Fibroblast of lung (primary cell): ENCODE results near the gene LVRN. TPM values are rescaled to one million over a fixed set of nuclear protein-coding genes. Genes with fewer than 3 reads are reported as not detected.

ENCODE experiments used
- DNase-seq, 2 donors: peaks; one replicate each; pipeline versions ENCODE4 v3.0.0 to v3.0.0-alpha.2; 2010; ENCODE audit warnings: low read depth in 2 of 2
- H2AFZ ChIP-seq: 2 replicates; pipeline ENCODE4 v1.5.1; 2012; ENCODE audit warnings: low read length, control low read depth, inconsistent platforms
- H3K27ac ChIP-seq: 2 replicates; pipeline ENCODE4 v1.5.1; 2011; ENCODE audit warnings: low read length, control low read depth; ENCODE audit not compliant: insufficient read depth
- H3K27me3 ChIP-seq: 2 replicates; pipeline ENCODE4 v1.5.1; 2011; ENCODE audit warnings: mild to moderate bottlenecking, low read length; ENCODE audit not compliant: control insufficient read depth, insufficient read depth
- H3K36me3 ChIP-seq: 2 replicates; pipeline ENCODE4 v1.5.1; 2011; ENCODE audit warnings: low read length; ENCODE audit not compliant: control insufficient read depth, insufficient read depth
- H3K4me1 ChIP-seq: 2 replicates; pipeline ENCODE4 v1.5.1; 2011; ENCODE audit warnings: low read length; ENCODE audit not compliant: control insufficient read depth, insufficient read depth; ENCODE audit errors: extremely low read depth
- H3K4me2 ChIP-seq: 2 replicates; pipeline ENCODE4 v1.5.1; 2011; ENCODE audit warnings: low read length, control low read depth; ENCODE audit not compliant: insufficient read depth; ENCODE audit errors: extremely low read depth
- H3K4me3 ChIP-seq, 4 experiments: fragments of 200-600 bp in 1 of 4; sonication (generic) in 1 of 4; replicated peaks in 1 of 4; 2 replicates each; pipeline ENCODE4 v1.5.1; 2011 to 2016; ENCODE audit warnings: low read length in 4 of 4, low read depth in 3 of 4, mild to moderate bottlenecking in 3 of 4, control low read depth in 2 of 4, inconsistent platforms in 1 of 4, mixed read lengths in 1 of 4; ENCODE audit not compliant: insufficient read depth in 1 of 4; ENCODE audit errors: control extremely low read depth in 1 of 4
- H3K79me2 ChIP-seq: 2 replicates; pipeline ENCODE4 v1.5.1; 2012; ENCODE audit warnings: mild to moderate bottlenecking, low read length, inconsistent platforms; ENCODE audit not compliant: control insufficient read depth, insufficient read depth
- H3K9ac ChIP-seq: 2 replicates; pipeline ENCODE4 v1.5.1; 2011; ENCODE audit warnings: mild to moderate bottlenecking, low read length, control low read depth; ENCODE audit not compliant: insufficient read depth
- H3K9me3 ChIP-seq: 2 replicates; pipeline ENCODE4 v1.5.1; 2012; ENCODE audit warnings: low read depth, low read length; ENCODE audit not compliant: control insufficient read depth, insufficient read depth
- H4K20me1 ChIP-seq: 2 replicates; pipeline ENCODE4 v1.5.1; 2011; ENCODE audit warnings: low read length; ENCODE audit not compliant: control insufficient read depth, insufficient read depth; ENCODE audit errors: extremely low read depth
- CTCF ChIP-seq, 2 donors: IDR thresholded peaks in 1 of 2; conservative IDR thresholded peaks in 1 of 2; 1 replicate in 1 of 2; 2 replicates in 1 of 2; pipeline ENCODE4 v1.5.1; 2011 to 2012; ENCODE audit warnings: low read length in 2 of 2, control low read depth in 1 of 2, inconsistent platforms in 1 of 2, low read depth in 1 of 2, mild to moderate bottlenecking in 1 of 2
- EZH2 ChIP-seq: IDR thresholded peaks from 2 replicates; pipeline ENCODE4 v1.5.1; 2012; ENCODE audit warnings: low read length, control low read depth, mild to moderate bottlenecking; ENCODE audit errors: missing control alignments
- polyA plus RNA-seq, 2 donors: library from polyadenylated mRNA; depleted of rRNA in 1 of 2; stranded (reverse) in 1 of 2; unstranded in 1 of 2; fragments of >200 nt; gene quantifications; 2 replicates each; pipeline ENCODE4 v1.2.1, GENCODE V29; 2011 to 2012; ENCODE audit warnings: missing spikeins in 1 of 2
- total RNA-seq: library from RNA; depleted of rRNA; stranded (reverse); fragments of >200 nt; gene quantifications from 2 replicates; pipeline ENCODE4 v1.2.1, GENCODE V29; 2014

The LVRN gene
- total and polyA plus RNA-seq, 2 donors (not counting 1 experiment from before 2014, with no cell fraction given), result 0.10 to 0.17 TPM

DNA sequence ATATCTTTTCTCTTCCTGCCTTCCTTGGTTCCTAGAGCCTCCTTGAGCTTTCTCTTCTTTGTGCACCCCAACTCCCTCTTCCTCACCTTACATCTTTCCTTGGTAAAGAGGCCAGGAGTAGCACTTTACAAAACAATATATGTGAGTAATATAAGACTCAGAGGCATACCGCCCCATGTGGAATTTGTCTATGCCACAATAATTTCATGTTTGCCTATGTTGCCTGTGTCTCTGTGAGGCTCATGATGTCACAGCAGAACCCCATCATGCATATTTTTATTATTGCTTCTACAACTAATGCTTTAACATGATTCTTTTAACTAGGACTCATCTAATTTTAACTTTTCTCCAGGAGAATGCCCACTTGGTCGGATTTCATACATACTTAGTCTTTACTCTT lies 15.0 kb upstream of the LVRN start:
- peak; percentile 10 to 36 for DNase-seq
- H3K9me3 ChIP-seq, result no peaks in the 10 kb centered on the region
- no peak overlapping the region for H3K9ac ChIP-seq
- no peak for TF ChIP-seq EZH2
- TF ChIP-seq CTCF (conservative IDR thresholded peaks at IDR 0.05 in 1 of 2, IDR thresholded peaks at IDR 0.05 in 1 of 2; ENCODE audit: low read depth in 1 of 2, low read length in 2 of 2), result no peak
- H3K27ac ChIP-seq, result no peak overlapping the region
- H3K4me1 ChIP-seq, result peaks cover 2% of the 10 kb centered on the region
- no peak overlapping the region for H2AFZ ChIP-seq
- no peaks in the 10 kb centered on the region for H3K36me3 ChIP-seq
- no peak overlapping the region for H3K4me3 ChIP-seq
- no peak overlapping the region for H3K4me2 ChIP-seq
- H3K79me2 ChIP-seq, result no peaks in the 10 kb centered on the region
- no peaks in the 10 kb centered on the region for H3K27me3 ChIP-seq
- H4K20me1 ChIP-seq, result no peaks in the 10 kb centered on the region

- Histone ChIP-seq H3K27me3 (no peaks in the 10 kb centered on the region), H4K20me1 (no peaks in the 10 kb centered on the region), H3K4me3 (no peak overlapping the region), H3K4me1 (peaks cover 2% of the 10 kb centered on the region), H3K9me3 (no peaks in the 10 kb centered on the region), H3K4me2 (no peak overlapping the region), H3K27ac (peak overlapping the region; percentile 25), H3K9ac (no peak overlapping the region), H3K36me3 (no peaks in the 10 kb centered on the region), H2AFZ (no peak overlapping the region), H3K79me2 (no peaks in the 10 kb centered on the region)
- peak in 1 of 2 donors; percentile 69 for DNase-seq
- TF ChIP-seq CTCF (conservative IDR thresholded peaks at IDR 0.05 in 1 of 2, IDR thresholded peaks at IDR 0.05 in 1 of 2; ENCODE audit: low read depth in 1 of 2, low read length in 2 of 2), result no peak
These were observed 14.2 kb upstream of the LVRN start for GRCh38 chr5:115948091-115948534.

DNA sequence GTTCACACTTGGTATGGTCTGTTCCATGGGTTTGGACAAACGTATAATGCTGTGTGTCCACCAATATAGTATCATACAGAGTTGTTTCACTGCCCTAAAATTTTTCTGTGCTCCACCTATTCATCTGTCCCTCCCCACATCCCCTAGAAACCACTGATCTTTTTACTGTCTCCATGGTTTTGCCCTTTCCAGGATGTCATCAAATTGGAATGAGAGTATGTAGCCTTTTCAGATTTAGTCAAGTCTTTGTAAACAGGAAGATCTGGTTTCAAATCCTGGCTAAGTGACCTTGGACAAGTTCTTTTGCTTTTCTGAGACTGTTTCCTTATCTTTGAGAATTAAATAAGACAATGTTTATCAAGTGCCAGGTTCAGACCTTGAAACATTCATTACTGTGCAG lies 13.2 kb upstream of the LVRN start:
- TF ChIP-seq CTCF (conservative IDR thresholded peaks at IDR 0.05 in 1 of 2, IDR thresholded peaks at IDR 0.05 in 1 of 2; ENCODE audit: low read depth in 1 of 2, low read length in 2 of 2) (no peak), EZH2 (no peak)
- DNase-seq, result peak; percentile 3 to 17

More for the DNA sequence above, 13.2 kb upstream of the LVRN start:
- peaks cover 2% of the 10 kb centered on the region for H3K4me1 ChIP-seq
- no peak overlapping the region for H3K27ac ChIP-seq
- H4K20me1 ChIP-seq, result no peaks in the 10 kb centered on the region
- H3K4me2 ChIP-seq, result no peak overlapping the region
- H3K4me3 ChIP-seq, result no peak overlapping the region
- H3K9me3 ChIP-seq, result no peaks in the 10 kb centered on the region
- no peaks in the 10 kb centered on the region for H3K36me3 ChIP-seq
- no peaks in the 10 kb centered on the region for H3K27me3 ChIP-seq
- no peak overlapping the region for H2AFZ ChIP-seq
- H3K9ac ChIP-seq, result no peak overlapping the region
- no peaks in the 10 kb centered on the region for H3K79me2 ChIP-seq
